Right cardiac atrium (tissue), 5 donors: ENCODE data around the gene POLR2E. TPM values are rescaled to one million over a fixed set of nuclear protein-coding genes. Genes with fewer than 3 reads are reported as not detected.

Experiments
- ATAC-seq, 2 donors: fragments of 200-7000 bp; cut with Tn5 transposase; one replicate each; pipeline versions ENCODE4 v1.8.0 to v1.9.1; 2020; ENCODE audit warnings: moderate library complexity in 2 of 2, mild to moderate bottlenecking in 1 of 2
- DNase-seq, 3 donors: peaks; one replicate each; pipeline ENCODE4 v3.0.0-alpha.2; 2020
- H3K27ac ChIP-seq: one replicate; pipeline ENCODE4 v1.5.1; 2013; ENCODE audit warnings: mild to moderate bottlenecking, low read length, control low read depth, moderate library complexity
- H3K27me3 ChIP-seq: one replicate; pipeline ENCODE4 v1.6.1; 2013; ENCODE audit not compliant: control insufficient read depth, insufficient read depth
- H3K4me1 ChIP-seq: one replicate; pipeline ENCODE4 v1.6.1; 2013; ENCODE audit warnings: low read length; ENCODE audit not compliant: control insufficient read depth, insufficient read depth
- H3K4me3 ChIP-seq: one replicate; pipeline ENCODE4 v1.5.1; 2013; ENCODE audit warnings: low read length, control low read depth
- H3K9me3 ChIP-seq: one replicate; pipeline ENCODE4 v1.6.1; 2013; ENCODE audit warnings: low read length; ENCODE audit not compliant: control insufficient read depth
- WGBS: extraction: QIAGEN DNeasy Blood & Tissue Kit; methylation state at CpG from one replicate; pipeline ENCODE4 v1.1.7; 2013; 5-methylcytosine and 5-hydroxymethylcytosine counted together
- intact Hi-C, 4 donors: fragments of 100-400 bp; cut with DNase I; formaldehyde crosslinking; loops; one replicate each; pipeline versions ENCODE4 v1.11.0 to v1.14.0; 2022 to 2023
- long read RNA-seq, 4 donors: library from polyadenylated mRNA; unstranded; transcript quantifications; one replicate each; pipeline ENCODE4 v2.0.0, GENCODE V29; 2020 to 2021
- polyA plus RNA-seq: library from polyadenylated mRNA; stranded (reverse); fragments of 200-250 nt; gene quantifications from one replicate; pipeline ENCODE4 v1.2.3, GENCODE V29; 2013
- total RNA-seq, 4 donors: library from RNA; stranded (reverse); fragmentation: NEBNext Ultra II Directional; extraction: Animal tissue kit (Norgen Biotek cat#: 25700); gene quantifications; one replicate each; pipeline ENCODE4 v1.2.1, GENCODE V29; 2021
- donor health status: healthy with polysubstance abuse.
- donor health status: DM: no; HTN: yes; CAD: no.
- donor health status: DM: no; HTN: no; CAD: no.
- donor health status: DM: no; HTN: yes; CAD: no; lungs with severe emphysema.
- donor health status: DM: yes; HTN: yes; CAD: no.

Gene POLR2E
- total RNA-seq (100 to 1,000 TPM; 110 to 145 (median 131) TPM), polyA plus RNA-seq (179 TPM)
- long read RNA-seq, donor 1, transcript POLR2E-211 (8 exons, 1,749 nt): minor isoform, 6 of 268 reads
- long read RNA-seq, donor 1, transcript POLR2E-213 (8 exons, 2,831 nt): major isoform, 208 of 268 reads
- long read RNA-seq, donor 1, transcript POLR2E-204 (8 exons, 1,096 nt): minor isoform, 6 of 268 reads
- long read RNA-seq, donor 1, partial matches to known transcripts: 19 of 268 reads
- long read RNA-seq, donor 1, other reads (novel, unspliced or antisense): 24 of 268 reads
- long read RNA-seq, donor 2, transcript POLR2E-213 (8 exons, 2,831 nt): major isoform, 106 of 128 reads
- long read RNA-seq, donor 2, partial matches to known transcripts: 11 of 128 reads
- long read RNA-seq, donor 2, other reads (novel, unspliced or antisense): 5 of 128 reads
- long read RNA-seq, donor 3, transcript POLR2E-213 (8 exons, 2,831 nt): major isoform, 349 of 396 reads
- long read RNA-seq, donor 3, partial matches to known transcripts: 10 of 396 reads
- long read RNA-seq, donor 3, other reads (novel, unspliced or antisense): 27 of 396 reads
- long read RNA-seq, donor 4, transcript POLR2E-213 (8 exons, 2,831 nt): major isoform, 114 of 121 reads
- long read RNA-seq, donor 4, partial matches to known transcripts: 2 of 121 reads
- long read RNA-seq, donor 4, other reads (novel, unspliced or antisense): 4 of 121 reads

DNA sequence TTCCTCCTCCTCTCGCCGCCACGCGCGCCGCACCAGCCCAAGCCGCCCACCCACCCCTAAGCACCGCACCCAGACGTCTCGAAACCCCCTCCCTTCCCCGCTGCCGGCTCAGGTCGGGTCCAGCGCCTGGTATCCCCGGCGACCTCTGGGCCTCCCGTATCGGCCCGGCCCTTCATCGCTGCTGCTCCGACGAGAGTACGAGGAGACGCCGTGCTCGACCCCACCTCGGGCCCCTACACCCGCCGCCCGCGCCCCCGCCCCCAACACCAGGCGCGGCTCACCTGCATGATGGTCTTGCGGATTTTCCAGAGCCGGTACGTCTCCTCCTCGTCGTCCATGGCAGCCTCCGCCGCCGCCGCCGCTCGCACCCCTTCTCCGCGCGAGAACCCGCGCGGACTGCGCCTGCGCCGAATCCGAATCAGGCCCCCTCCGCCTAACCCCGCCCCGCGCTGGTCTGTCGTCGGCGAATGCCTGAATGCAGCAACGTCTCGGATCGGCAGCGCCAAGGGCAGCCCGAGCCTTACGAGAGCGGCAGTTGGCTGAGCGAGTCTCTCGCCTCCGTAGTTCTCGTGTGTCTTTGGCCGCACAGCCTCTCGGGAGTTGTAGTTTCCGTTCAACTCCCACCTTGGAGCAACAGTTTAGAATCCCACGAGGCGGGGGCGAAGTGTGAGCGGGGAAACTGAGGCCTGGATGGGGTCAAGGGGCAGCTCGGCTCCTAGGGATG is at the start of gene POLR2E:
Gene POLR2E, minus strand, starts transcription at position 398 of the 724 bp plus-strand sequence. Its CDS starts 60 bp downstream, at position 338.
- Histone ChIP-seq H3K27ac (no peak within 1 kb of the TSS), H3K4me1 (peaks cover 14% of the 10 kb centered on the region), H3K9me3 (no peaks in the 10 kb centered on the region), H3K27me3 (no peaks in the 10 kb centered on the region), H3K4me3 (peak within 1 kb of the TSS; percentile 70)
- ATAC-seq (peak; percentile 93), DNase-seq (peak; percentile 99)
- WGBS: under 1% methylated on average over 81 of the region's 81 CpGs
- intact Hi-C loops: loop anchor here in 1 of 4 donors (10.0 kb wide), 1 partner anchor 50 kb away; the partner anchor contains the start of gene ABCA7

DNA sequence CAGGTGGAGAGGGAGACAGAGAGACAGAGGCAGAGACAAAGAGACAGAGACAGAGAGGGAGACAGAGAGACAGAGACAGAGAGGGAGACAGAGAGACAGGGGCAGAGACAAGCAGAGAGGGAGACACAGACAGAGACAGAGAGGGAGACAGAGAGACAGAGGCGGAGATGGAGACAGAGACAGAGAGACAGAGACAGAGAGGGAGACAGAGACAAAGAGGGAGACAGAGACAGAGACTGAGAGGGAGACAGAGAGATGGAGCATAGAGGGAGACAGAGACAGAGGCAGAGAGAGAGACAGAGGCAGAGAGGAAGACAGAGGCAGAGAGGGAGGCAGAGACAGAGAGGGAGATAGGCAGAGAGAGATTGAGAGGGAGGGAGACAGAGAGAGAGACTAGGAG is 49.6 kb upstream of the POLR2E start:
- no peaks in the 10 kb centered on the region for H3K27me3 ChIP-seq
- intact Hi-C loops: no loop called here
- H3K4me3 ChIP-seq: no peak overlapping the region
- no peaks in the 10 kb centered on the region for H3K4me1 ChIP-seq
- H3K27ac ChIP-seq: no peak overlapping the region
- 100% methylated on average over 1 of the region's 1 CpG for WGBS
- no peak for DNase-seq
- no peak for ATAC-seq
- no peaks in the 10 kb centered on the region for H3K9me3 ChIP-seq

DNA sequence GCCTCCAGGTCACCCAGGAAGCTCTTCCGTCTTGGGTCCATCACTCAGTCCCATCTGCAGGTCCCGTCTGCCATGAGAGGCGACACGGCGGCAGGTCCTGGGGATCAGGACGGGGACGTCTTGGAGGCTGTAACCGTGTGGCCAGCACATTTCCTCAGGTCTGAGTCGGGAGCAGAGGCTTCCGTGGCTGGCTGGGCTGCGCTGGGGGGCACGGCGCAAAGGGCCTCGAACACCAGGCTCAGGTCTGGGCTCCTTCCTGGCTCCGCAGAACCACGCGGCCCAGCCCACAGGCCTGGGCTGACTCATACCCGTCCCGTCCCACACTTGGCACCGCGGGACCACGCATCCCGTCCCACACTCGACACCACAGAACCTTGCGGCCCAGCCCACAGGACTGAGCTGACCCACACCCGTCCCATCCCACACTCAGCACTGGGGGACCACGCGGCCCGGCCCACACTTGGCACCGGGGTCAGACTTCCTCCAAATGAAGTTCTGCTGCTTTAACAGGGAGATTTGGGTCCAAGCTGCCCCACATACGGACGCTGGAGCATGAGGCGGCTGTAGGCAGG is 48.7 kb upstream of the POLR2E start:
- H3K4me3 ChIP-seq: no peak overlapping the region
- no peaks in the 10 kb centered on the region for H3K9me3 ChIP-seq
- ATAC-seq (no peak), DNase-seq (peak in 1 of 3 donors; percentile 52)
- intact Hi-C loops: no loop called here
- no peak overlapping the region for H3K27ac ChIP-seq
- H3K27me3 ChIP-seq: no peaks in the 10 kb centered on the region
- 97% methylated on average over 33 of the region's 33 CpGs for WGBS
- H3K4me1 ChIP-seq: no peaks in the 10 kb centered on the region

DNA sequence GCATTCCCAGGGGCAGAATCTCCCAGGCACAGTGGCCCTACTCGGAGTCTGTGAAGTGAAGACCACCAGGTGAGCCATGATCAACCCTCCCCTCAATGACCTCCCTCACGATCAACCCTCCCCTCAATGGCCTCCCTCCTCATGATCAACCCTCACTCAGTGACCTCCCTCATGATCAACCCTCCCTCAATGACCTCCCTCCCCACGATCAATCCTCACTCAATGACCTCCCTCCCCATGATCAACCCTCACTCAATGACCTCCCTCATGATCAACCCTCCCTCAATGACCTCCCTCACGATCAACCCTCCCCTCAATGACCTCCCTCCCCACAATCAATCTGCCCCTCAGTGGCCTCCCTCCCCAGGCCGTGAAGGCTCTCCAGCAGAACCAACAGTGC is 46.8 kb upstream of the POLR2E start:
- ATAC-seq (peak; percentile 62 to 66), DNase-seq (no peak)
- no peak overlapping the region for H3K27ac ChIP-seq
- H3K4me3 ChIP-seq: no peak overlapping the region
- H3K9me3 ChIP-seq: no peaks in the 10 kb centered on the region
- H3K4me1 ChIP-seq: no peaks in the 10 kb centered on the region
- no peaks in the 10 kb centered on the region for H3K27me3 ChIP-seq
- WGBS: 89% methylated on average over 5 of the region's 5 CpGs
- intact Hi-C loops: no loop called here

DNA sequence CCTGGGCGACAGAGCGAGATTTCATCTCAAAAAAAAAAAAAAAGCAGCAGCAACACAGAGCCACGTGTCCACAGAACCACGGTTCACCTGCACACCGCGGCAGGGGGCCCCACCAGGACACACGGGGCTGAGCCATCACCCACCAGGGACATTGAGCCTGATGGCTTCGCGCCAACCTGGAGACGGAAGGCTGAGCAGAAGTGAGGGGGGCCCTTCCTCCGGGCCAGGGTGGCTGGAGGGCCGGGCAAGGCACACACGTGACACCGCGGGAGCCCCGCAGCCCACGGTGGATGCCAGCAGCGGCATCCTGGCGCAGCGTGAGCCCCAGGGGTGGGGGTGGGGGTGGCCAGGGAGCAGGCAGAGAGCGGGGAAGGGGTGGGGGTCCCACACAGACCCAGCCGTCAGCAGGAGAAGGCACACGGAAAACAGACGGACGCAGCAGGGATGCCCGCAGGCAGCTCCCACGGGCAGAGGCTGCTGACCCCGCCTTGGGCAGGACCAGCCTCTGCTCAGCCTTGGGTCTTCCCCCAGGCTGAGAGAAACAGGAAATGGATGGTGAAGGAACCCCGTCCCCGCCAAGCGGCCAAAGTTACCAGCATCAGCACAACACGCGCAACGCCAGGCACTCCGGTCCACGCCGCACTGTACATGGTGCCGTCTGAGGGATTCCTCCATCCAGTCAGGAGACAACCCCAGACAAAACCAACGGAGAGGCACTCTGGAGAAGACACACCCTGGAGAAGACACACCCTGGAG is 45.3 kb upstream of the POLR2E start:
- H3K4me1 ChIP-seq: no peaks in the 10 kb centered on the region
- ATAC-seq (peak in 1 of 2 donors; percentile 12), DNase-seq (peak in 2 of 3 donors; percentile 64 to 65)
- 92% methylated on average over 39 of the region's 39 CpGs for whole genome bisulfite sequencing
- no peaks in the 10 kb centered on the region for H3K27me3 ChIP-seq
- no peak overlapping the region for H3K4me3 ChIP-seq
- no peaks in the 10 kb centered on the region for H3K9me3 ChIP-seq
- no peak overlapping the region for H3K27ac ChIP-seq
- intact Hi-C loops: no loop called here

DNA sequence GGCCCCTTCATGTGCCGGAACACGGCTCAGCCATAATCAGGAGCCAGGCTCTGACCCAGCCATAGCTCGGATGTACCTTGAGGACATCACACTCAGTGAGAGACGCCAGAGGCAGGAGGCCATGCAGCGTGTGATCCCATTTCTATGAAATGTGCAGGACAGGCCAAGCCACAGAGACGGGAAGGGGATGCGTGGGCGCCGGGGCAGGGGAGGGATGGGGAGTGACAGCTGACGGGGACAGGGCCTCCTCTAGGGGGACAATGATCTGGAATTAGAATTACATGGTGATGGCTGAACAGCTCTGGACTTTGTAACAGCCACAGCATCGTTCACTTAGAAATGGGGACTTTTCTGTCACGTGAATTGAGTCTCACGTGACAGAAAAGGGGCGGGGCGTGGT is 44.0 kb upstream of the POLR2E start:
- no peak overlapping the region for H3K4me3 ChIP-seq
- DNase-seq: peak in 1 of 3 donors; percentile 44
- no peak overlapping the region for H3K27ac ChIP-seq
- H3K27me3 ChIP-seq: no peaks in the 10 kb centered on the region
- 87% methylated on average over 15 of the region's 15 CpGs for WGBS
- intact Hi-C loops: no loop called here
- no peaks in the 10 kb centered on the region for H3K9me3 ChIP-seq
- no peaks in the 10 kb centered on the region for H3K4me1 ChIP-seq
- ATAC-seq: no peak

DNA sequence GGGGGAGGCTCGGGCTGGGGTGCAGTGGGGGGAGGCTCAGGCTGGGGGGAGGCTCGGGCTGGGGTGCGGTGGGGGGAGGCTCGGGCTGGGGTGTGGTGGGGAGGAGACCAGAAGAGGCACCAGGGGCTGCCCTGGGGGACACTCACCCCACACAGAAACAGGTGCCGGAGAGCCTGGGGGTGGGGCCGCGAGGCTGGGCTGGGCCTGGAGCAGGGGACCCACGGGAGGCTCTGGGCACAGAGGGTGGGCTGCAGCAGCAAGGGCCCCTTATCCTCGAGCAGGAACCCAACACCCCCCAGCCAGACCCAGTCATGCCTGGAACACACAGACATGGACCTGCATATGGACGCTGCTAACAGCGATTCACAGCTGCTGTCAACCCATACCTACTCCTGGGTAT is 42.9 kb upstream of the POLR2E start:
- no peak for DNase-seq
- 84% methylated on average over 10 of the region's 11 CpGs for WGBS
- Histone ChIP-seq H3K27me3 (no peaks in the 10 kb centered on the region), H3K4me1 (no peaks in the 10 kb centered on the region), H3K27ac (no peak overlapping the region), H3K4me3 (no peak overlapping the region), H3K9me3 (no peaks in the 10 kb centered on the region)
- ATAC-seq: no peak
- intact Hi-C loops: no loop called here

DNA sequence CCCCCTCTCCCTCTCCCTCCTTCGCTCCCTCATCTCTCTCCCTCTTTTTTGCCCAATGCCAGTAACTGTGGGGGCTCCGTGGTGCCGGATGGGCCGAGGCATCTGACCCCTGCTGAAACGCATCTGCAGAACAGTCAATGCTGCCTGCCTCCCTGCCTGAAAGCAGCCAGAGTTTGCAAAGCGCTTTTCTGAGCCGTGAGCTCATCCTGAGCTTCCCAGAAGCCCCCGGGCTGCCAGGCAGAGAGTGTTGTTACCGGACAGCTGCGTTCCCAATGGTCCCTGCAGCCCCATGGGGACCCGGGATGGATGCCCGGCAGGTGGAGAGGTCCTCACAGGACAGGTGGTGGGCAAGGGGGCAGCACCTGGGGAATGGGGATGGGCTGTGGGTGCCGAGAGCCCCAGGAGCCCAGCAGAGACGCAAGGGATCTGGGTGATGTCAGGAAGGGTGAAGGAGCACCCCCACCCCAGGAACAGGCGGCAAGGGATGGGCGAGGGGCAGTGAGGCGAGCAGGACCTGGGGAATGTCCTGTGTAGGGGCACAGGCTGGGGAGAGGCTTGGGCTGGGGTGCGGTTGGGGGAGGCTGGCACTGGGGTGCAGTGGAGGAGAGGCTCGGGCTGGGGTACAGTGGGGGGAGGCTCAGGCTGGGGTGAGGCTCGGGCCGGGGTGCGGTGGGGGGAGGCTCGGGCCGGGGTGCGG is 41.6 kb upstream of the POLR2E start:
- WGBS: 86% methylated on average over 25 of the region's 25 CpGs
- Histone ChIP-seq H3K4me1 (peaks cover 5% of the 10 kb centered on the region), H3K9me3 (no peaks in the 10 kb centered on the region), H3K27me3 (no peaks in the 10 kb centered on the region), H3K4me3 (no peak overlapping the region), H3K27ac (no peak overlapping the region)
- intact Hi-C loops: no loop called here
- no peak for ATAC-seq
- peak in 1 of 3 donors; percentile 47 for DNase-seq

DNA sequence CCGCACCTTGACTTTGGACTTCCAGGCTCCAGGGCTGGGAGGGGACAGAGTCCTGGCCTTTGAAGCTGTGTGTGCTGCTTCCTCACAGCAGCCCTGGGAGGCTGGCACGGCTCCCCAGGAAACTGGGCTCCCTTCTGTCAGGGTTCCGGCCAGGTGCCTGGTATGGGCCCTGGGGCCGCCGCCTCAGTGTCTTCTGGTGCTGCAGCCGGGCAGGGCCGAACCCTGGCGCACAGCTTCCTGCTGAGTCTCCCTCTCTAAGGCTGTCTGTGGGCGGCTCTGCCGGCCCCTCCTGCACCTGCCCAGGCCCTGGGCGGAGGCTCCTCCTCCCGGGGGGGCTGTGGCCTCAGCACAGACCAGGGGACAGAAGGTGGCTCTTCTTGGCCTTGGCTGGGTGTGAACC is 41.0 kb upstream of the POLR2E start:
- 74% methylated on average over 12 of the region's 12 CpGs for WGBS
- Histone ChIP-seq H3K4me1 (peaks cover 8% of the 10 kb centered on the region), H3K9me3 (no peaks in the 10 kb centered on the region), H3K4me3 (no peak overlapping the region), H3K27ac (no peak overlapping the region), H3K27me3 (no peaks in the 10 kb centered on the region)
- DNase-seq (no peak), ATAC-seq (no peak)
- intact Hi-C loops: no loop called here

DNA sequence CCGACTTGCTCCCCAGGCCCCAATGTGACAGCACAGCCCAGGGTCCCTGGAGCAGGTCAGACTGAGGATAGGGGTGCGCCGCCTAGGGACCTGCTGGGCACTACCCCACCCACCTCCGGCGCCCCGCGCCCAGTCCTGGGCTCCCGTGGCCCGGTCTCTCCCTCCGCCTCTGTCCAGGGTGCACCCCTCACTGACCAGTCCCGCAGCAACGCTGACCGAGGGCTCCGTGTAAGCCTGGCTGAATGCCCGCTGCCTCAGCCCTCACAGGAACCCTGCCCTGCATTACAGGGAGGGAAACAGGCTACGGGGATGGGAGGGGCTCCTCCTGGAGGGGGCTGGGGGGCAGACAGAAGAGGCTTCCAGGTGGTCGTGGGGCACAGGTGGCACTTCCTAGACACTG is 40.3 kb upstream of the POLR2E start:
- peak in 1 of 3 donors; percentile 62 for DNase-seq
- Histone ChIP-seq H3K9me3 (no peaks in the 10 kb centered on the region), H3K27ac (no peak overlapping the region), H3K27me3 (no peaks in the 10 kb centered on the region), H3K4me3 (no peak overlapping the region), H3K4me1 (peaks cover 8% of the 10 kb centered on the region)
- intact Hi-C loops: no loop called here
- 87% methylated on average over 17 of the region's 17 CpGs for WGBS
- ATAC-seq: no peak
